Breast epithelium (tissue), 4 donors: Measurements from ENCODE around the gene ENAH. TPM values are rescaled to one million over a fixed set of nuclear protein-coding genes. Genes with fewer than 3 reads are reported as not detected.

ENCODE experiments used
- DNase-seq, 2 donors: peaks; one replicate each; pipeline ENCODE4 v3.0.0-alpha.2; 2019; ENCODE audit warnings: low spot score in 2 of 2
- H3K27ac ChIP-seq, 2 donors: fragments of 200-600 bp; sonication (generic) in 1 of 2; one replicate each; pipeline ENCODE4 v1.5.1; 2016 to 2019; ENCODE audit warnings: mild to moderate bottlenecking in 1 of 2
- H3K27me3 ChIP-seq, 2 donors: fragments of 200-600 bp; sonication (generic) in 1 of 2; one replicate each; pipeline versions ENCODE4 v1.5.1 to v1.6.0; 2017 to 2019; ENCODE audit warnings: control low read depth in 1 of 2, mild to moderate bottlenecking in 1 of 2
- H3K36me3 ChIP-seq: fragments of 200-600 bp; one replicate; pipeline ENCODE4 v1.5.1; 2019
- H3K4me1 ChIP-seq, 2 donors: fragments of 200-600 bp; sonication (generic); one replicate each; pipeline ENCODE4 v1.5.1; 2016 to 2019; ENCODE audit warnings: control low read depth in 1 of 2
- H3K4me3 ChIP-seq, 3 donors: fragments of 200-600 bp; sonication (generic); 1 replicate in 2 of 3; 2 replicates in 1 of 3; pipeline ENCODE4 v1.5.1; 2016 to 2019; ENCODE audit warnings: mild to moderate bottlenecking in 3 of 3, moderate library complexity in 2 of 3
- H3K9me3 ChIP-seq, 2 donors: fragments of 200-600 bp; sonication (generic) in 1 of 2; one replicate each; pipeline ENCODE4 v1.5.1; 2016 to 2019; ENCODE audit warnings: control low read depth in 1 of 2
- POLR2A ChIP-seq: fragments of 450-650 bp; IDR thresholded peaks from one replicate; pipeline ENCODE4 v1.6.1; 2016; ENCODE audit warnings: antibody characterized with exemption, mild to moderate bottlenecking, moderate library complexity
- POLR2AphosphoS5 ChIP-seq, 3 donors: sonication (generic); formaldehyde crosslinking; IDR thresholded peaks; one replicate each; pipeline ENCODE4 v1.6.1; 2017; ENCODE audit warnings: antibody characterized with exemption in 3 of 3
- intact Hi-C: fragments of 100-400 bp; cut with DNase I; formaldehyde crosslinking; loops from one replicate; pipeline ENCODE4 v1.15.1; 2023; ENCODE audit warnings: low total_unique reads
- total RNA-seq, 3 donors: library from RNA; depleted of rRNA; stranded (reverse); fragments of >200 nt; gene quantifications; one replicate each; pipeline ENCODE4 v1.1.0, GENCODE V29; 2016
- TF ChIP-seq, protein P1 (sequence below), 3 donors: fragments of 450-650 bp; IDR thresholded peaks; one replicate each; pipeline ENCODE4 v1.5.1; 2016 to 2017; ENCODE audit warnings: antibody characterized with exemption in 3 of 3, mild to moderate bottlenecking in 3 of 3, moderate library complexity in 3 of 3

The ENAH gene
- total RNA-seq, 3 donors from 2014 or later, result 36.2 to 62.9 (median 48.2) TPM

DNA sequence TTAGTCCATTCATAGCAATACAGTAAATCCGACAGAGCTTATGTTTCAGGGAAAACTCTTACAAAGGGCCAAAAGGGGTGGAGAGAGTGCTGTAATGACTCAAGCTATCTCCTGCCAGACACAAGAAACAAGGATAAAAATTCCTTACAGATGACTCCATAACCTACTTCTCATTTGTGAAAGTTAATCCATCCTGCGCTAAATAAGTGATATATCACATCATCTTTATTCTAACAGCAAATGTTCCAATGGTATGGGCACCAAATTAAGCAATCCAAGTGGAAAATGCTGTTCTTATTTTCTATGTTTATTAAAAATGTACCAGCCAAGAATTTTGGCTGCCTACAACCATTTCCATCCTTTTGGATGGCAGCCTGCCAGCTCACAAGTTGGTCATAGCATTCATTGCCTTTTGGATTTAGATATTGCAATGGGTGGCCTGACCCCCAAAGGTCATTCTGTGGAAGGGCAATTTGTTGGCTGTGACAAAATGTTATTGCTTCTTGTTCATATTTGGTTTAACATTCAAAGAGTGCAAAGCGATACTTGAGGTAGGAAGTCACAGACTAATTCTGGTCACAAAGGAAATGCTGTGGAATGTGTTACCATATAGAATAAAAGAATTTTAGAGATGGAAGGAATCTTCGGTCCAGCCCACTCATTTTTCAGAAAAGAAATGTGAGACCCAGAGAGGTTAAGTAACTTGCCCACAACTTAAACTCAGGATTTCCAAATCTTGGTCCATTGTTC, 2.8 kb upstream of the ENAH start:
- H3K4me3 ChIP-seq, result no peak overlapping the region
- no peak for DNase-seq
- no peaks in the 10 kb centered on the region for H3K9me3 ChIP-seq
- no peaks in the 10 kb centered on the region for H3K36me3 ChIP-seq
- peak overlapping the region; percentile 81 to 99 for H3K27ac ChIP-seq
- intact Hi-C loops, result no loop called here
- H3K4me1 ChIP-seq, result no peaks in the 10 kb centered on the region
- TF ChIP-seq POLR2AphosphoS5 (IDR thresholded peaks at IDR 0.05) (no peak), POLR2A (no peak)
- TF ChIP-seq, protein P1, sequence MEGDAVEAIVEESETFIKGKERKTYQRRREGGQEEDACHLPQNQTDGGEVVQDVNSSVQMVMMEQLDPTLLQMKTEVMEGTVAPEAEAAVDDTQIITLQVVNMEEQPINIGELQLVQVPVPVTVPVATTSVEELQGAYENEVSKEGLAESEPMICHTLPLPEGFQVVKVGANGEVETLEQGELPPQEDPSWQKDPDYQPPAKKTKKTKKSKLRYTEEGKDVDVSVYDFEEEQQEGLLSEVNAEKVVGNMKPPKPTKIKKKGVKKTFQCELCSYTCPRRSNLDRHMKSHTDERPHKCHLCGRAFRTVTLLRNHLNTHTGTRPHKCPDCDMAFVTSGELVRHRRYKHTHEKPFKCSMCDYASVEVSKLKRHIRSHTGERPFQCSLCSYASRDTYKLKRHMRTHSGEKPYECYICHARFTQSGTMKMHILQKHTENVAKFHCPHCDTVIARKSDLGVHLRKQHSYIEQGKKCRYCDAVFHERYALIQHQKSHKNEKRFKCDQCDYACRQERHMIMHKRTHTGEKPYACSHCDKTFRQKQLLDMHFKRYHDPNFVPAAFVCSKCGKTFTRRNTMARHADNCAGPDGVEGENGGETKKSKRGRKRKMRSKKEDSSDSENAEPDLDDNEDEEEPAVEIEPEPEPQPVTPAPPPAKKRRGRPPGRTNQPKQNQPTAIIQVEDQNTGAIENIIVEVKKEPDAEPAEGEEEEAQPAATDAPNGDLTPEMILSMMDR (IDR thresholded peaks at IDR 0.05), result no peak
- no peaks in the 10 kb centered on the region for H3K27me3 ChIP-seq

DNA sequence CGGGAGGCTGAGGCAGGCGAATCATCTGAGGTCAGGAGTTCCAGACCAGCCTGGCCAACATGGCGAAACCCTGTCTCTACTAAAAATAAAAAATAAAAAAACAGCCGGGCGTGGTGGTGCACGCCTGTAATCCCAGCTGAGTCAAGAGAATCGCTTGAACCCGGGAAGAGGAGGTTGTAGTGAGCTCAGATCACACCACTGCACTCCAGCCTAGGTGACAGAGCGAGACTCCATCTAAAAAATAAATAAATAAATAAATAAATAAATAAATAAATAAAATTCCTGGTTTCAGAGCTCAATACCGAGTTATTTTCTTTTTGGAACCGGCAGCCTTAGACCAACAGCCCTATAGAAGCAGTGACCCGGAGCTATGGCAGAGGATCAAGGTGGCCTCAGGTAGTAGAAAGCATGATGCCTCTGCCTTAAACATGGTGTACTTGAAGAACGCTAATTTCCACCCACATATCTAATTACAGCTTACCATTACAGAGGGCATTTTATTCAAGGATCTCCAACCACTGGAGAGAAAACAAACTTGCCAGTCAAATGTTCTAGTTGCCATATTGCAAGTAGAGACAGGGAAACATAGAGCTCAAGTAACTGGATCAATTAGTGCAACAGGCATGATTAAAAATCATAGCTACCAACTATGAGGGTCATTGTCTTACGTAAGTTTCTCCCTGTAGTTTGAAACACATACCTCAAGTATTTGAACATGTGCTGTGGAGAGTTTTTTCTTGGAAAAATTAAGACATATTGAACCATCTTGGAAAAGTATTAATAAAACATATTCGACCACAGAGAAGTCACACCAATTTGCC, 2.0 kb upstream of the ENAH start:
- H3K4me3 ChIP-seq, result no peak overlapping the region
- H3K36me3 ChIP-seq, result no peaks in the 10 kb centered on the region
- H3K4me1 ChIP-seq, result peaks cover 0 to 3% of the 10 kb centered on the region in 2 donors
- no peaks in the 10 kb centered on the region for H3K9me3 ChIP-seq
- intact Hi-C loops, result no loop called here
- no peaks in the 10 kb centered on the region for H3K27me3 ChIP-seq
- peak overlapping the region; percentile 97 to 99 for H3K27ac ChIP-seq
- no peak for TF ChIP-seq POLR2A
- TF ChIP-seq, protein P1 (IDR thresholded peaks at IDR 0.05), result no peak
- TF ChIP-seq POLR2AphosphoS5 (IDR thresholded peaks at IDR 0.05), result no peak
- DNase-seq, result no peak

DNA sequence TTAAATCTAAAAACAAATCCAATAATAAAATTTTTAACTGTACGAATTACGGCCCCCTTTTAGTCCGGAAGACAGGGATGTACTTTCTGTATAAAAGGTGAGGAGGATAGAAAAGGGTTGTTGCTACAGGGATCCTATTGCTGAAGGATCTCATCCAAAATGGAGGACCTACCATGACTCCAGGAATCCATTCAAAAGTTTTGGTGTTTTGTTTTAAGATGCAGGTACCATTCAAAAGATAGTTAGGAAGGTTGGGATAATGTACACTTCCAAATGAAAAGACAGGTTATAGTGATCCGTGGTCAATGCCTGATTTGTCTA, 1.3 kb upstream of the ENAH start:
- intact Hi-C loops, result no loop called here
- peak overlapping the region; percentile 97 to 99 for H3K27ac ChIP-seq
- H3K36me3 ChIP-seq, result no peaks in the 10 kb centered on the region
- no peak for DNase-seq
- H3K27me3 ChIP-seq, result no peaks in the 10 kb centered on the region
- H3K4me1 ChIP-seq, result peaks cover 0 to 3% of the 10 kb centered on the region in 2 donors
- no peaks in the 10 kb centered on the region for H3K9me3 ChIP-seq
- peak overlapping the region; percentile 94 to 95 (median 95) for H3K4me3 ChIP-seq
- TF ChIP-seq, protein P1 (IDR thresholded peaks at IDR 0.05), result no peak

DNA sequence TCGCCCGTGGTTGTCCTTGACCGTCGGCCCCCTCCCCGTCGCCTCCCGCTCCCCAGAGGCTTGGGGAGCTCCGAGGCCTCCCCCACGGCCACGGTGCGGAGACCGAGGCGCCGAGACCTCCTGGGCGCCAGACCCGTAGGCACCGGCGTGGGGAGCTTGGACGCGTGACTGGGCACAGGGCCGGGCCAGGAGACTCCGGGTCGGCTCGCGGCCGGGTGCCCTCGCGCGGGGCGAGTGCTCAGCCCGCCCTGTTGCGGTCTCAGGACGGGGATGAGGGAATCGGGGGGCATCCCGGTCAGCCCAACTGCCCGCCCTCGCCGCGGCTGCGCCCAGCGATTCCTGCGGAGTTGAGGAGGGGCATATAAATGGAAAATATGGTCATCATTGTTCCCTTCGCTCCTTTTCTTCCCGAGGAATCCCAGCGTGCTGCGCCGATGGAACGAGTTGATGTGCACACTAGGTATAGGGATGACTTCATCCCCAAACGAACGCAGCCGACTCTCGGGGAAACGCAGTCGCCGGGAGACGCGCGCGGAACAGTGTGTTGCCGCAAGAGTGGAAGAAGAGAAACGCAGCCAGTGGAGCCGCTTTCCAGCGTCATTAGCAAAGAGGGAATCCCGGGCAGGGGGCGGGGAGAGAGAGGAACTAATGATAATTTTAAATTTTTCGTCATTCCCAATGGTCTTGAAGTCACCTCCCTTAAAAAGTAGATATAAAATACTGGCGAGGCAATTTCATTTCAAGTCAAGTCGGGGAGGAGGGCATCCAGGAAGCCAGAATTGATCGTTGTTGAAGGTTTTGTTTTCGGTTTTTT, 747 bp upstream of the ENAH start:
- intact Hi-C loops, result no loop called here
- Histone ChIP-seq H3K36me3 (no peaks in the 10 kb centered on the region), H3K9me3 (no peaks in the 10 kb centered on the region), H3K27ac (peak overlapping the region; percentile 97 to 99), H3K27me3 (no peaks in the 10 kb centered on the region), H3K4me1 (peaks cover 0 to 3% of the 10 kb centered on the region in 2 donors), H3K4me3 (peak overlapping the region; percentile 94 to 95 (median 95))
- DNase-seq, result peak; percentile 76 to 78
- TF ChIP-seq POLR2AphosphoS5 (IDR thresholded peaks at IDR 0.05) (peak; percentile 81 to 88 (median 82)), POLR2A (peak; percentile 54)
- TF ChIP-seq, protein P1 (IDR thresholded peaks at IDR 0.05), result no peak
